ENCODE measurements around the gene KIT.

The KIT gene

DNA sequence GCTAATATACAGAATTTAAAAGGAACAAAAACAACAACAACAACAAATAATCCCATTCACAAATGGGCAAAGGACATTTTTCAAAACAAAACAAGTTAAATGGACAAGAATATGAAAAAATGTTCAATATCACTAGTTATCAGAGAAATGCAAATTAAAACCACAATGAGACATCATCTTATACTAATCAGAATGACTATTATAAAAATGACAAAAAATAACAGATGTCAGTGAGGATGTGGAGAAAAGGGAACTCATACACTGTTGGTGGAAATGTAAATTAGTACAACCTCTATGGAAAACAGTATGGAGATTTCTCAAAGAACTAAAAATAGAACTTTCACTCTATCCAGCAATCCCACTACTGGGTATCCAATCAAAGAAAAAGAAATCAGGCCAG lies 92.6 kb downstream of the KIT start:
- DNase-seq = no peak

DNA sequence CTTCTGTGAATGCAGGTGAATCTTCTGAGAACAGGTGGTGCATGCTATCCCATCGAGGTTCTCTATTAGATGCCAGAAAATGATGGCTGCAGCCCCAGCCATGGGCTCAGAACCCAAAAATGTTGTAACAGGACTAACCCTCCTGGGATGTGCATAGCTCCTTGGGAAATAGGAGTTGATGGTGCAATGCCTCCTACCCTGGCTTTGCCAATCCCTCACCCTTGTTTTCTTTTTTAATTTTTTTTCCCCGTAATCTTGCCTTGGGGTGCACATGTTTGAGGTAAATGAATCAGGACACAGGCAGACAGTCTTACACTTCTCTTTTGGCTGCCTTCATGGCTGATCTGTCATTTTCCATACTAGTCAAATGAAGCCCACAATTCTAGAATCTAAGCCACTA lies 96.6 kb downstream of the KIT start:
- DNase-seq = no peak

- DNase-seq = no peak
These were observed 106.7 kb downstream of the KIT start for GRCh38 chr4:54764476-54764875.

GRCh38 chr4:54767376-54767775 lies 109.6 kb downstream of the KIT start:
- no peak for DNase-seq

DNA sequence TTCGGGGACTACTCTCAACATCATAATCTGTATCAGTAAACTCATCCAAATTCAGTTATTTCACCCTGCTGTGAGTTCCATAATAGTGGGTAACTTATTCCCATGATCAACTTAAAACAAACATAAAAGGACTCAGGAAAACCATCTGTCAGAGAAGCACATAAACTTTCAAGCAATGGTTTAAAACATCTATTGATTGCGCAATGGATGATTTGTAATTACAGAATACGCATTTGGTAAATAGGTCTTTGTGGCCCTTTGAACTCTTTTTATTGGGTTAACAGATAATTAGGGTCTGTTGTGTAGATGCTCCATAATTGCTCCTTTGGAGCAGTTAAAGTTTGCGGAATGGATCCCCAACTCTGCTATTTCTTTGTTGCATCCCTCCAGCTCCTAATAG lies 115.3 kb downstream of the KIT start:
- DNase-seq = no peak

DNA sequence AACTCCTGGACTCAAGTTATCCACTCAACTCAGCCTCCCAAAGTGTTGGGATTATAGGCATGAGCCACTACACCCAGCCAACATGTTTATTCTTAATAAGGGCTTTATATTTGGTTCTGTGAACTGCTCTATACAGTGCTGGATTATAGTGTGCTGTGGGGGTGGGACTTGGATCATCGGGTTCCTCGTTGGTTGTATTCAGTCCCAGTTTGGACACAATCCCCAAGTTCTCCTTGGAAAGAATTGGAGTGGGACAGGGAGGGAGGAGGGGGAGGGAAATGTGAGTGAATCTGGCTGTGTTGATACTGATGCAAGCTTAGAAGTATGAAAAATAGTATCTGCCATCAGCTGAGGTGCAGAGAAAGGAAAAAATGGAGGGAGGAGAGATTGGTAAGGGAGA lies 121.3 kb downstream of the KIT start:
- no peak for DNase-seq

- DNase-seq = no peak
These were observed 121.9 kb downstream of the KIT start for GRCh38 chr4:54779476-54780148.

GRCh38 chr4:54780149-54780495 lies 122.4 kb downstream of the KIT start:
- no peak for DNase-seq

GRCh38 chr4:54781756-54782155 lies 124.0 kb downstream of the KIT start:
- DNase-seq = no peak

DNA sequence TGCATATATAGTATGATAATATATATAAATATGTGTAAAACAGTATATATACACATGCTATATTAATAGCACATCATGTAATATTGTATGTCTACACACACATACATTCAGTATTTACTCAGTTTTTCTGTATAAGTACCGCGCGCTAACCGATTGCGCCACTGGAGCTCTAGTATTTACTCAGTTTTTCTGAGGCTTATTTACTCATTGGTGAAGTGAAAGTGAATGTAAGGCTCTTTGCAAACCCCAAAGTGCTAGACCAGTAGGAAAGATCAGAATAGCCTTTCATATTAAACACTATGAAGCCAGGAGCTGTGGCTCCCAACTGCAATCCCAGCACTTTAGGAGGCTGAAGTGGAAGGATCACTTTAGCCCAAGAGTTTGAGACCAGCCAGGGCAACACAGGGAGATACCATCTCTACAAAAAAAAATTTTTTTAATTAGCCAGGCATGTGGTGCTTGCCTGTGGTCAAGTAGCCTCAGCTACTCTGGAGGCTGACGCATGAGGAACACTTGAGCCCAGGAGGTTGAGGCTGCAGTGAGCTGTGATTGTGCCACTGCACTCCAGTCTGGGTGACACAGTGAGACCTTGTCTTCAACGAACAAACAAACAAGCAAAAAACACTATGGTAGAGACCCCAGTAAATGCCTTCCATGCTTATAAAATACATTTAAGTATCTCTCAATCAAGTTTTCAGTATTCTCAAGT lies 125.8 kb downstream of the KIT start:
- DNase-seq = no peak

DNA sequence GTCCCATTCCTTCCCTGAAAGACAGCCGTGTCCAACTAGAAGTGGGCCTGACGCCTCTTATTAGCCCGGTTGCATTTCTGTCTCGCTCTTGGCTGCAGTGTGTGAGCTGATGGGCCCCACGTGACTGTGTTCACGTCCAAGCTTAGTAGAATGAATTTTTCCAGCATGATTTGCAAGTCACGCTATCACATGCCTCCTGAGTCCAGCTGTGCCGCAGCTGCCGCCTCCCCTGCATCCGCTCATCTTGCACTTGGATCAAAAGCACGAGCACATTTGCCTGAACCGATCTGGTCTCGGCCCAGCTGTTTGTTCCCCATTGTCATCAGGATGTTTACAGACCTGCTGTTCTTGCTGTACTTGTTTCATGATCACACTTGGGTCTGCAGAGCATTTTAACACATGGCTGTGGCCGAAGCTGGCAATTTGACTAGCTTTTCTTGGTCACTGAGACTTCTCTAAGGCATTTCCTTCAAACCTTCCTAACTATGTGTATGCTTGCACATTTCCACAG lies 126.5 kb downstream of the KIT start:
- DNase-seq = no peak
